Fibroblast of lung (primary cell): ENCODE data around the gene LYZL6.

Source experiments
- EZH2 ChIP-seq: IDR thresholded peaks from 2 replicates; pipeline ENCODE4 v1.5.1; 2012; ENCODE audit warnings: low read length, control low read depth, mild to moderate bottlenecking; ENCODE audit errors: missing control alignments
- TF ChIP-seq, protein P1 (sequence below), 2 donors: IDR thresholded peaks in 1 of 2; conservative IDR thresholded peaks in 1 of 2; 1 replicate in 1 of 2; 2 replicates in 1 of 2; pipeline ENCODE4 v1.5.1; 2011 to 2012; ENCODE audit warnings: low read length in 2 of 2, control low read depth in 1 of 2, inconsistent platforms in 1 of 2, low read depth in 1 of 2, mild to moderate bottlenecking in 1 of 2

DNA sequence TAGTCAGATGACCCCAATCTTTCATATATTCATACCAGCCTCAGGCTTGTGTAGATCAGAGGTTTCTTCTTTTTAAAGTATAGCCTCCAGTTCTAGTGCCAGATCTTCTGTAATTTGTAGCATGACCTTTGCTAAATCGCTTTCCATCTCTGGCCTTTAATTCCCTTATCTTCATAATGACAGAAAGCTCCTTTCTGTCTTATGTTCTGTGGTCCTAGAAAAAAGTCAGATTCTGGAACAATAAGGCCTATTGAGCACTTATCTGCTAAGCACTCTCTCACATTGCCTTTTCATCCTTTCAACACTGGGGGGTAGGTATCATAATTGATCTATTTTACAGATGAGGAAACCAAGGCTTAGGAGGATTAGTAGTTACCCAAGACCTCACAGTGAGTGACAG is 28.6 kb upstream of the LYZL6 start:
- TF ChIP-seq, protein P1, sequence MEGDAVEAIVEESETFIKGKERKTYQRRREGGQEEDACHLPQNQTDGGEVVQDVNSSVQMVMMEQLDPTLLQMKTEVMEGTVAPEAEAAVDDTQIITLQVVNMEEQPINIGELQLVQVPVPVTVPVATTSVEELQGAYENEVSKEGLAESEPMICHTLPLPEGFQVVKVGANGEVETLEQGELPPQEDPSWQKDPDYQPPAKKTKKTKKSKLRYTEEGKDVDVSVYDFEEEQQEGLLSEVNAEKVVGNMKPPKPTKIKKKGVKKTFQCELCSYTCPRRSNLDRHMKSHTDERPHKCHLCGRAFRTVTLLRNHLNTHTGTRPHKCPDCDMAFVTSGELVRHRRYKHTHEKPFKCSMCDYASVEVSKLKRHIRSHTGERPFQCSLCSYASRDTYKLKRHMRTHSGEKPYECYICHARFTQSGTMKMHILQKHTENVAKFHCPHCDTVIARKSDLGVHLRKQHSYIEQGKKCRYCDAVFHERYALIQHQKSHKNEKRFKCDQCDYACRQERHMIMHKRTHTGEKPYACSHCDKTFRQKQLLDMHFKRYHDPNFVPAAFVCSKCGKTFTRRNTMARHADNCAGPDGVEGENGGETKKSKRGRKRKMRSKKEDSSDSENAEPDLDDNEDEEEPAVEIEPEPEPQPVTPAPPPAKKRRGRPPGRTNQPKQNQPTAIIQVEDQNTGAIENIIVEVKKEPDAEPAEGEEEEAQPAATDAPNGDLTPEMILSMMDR (conservative IDR thresholded peaks at IDR 0.05 in 1 of 2, IDR thresholded peaks at IDR 0.05 in 1 of 2; ENCODE audit: low read depth in 1 of 2, low read length in 2 of 2), result no peak
- TF ChIP-seq EZH2, result no peak
